Right atrium auricular region (tissue), 2 donors: Measurements from ENCODE around the gene TARP.

Experiments used
- DNase-seq: peaks from one replicate; pipeline ENCODE4 v3.0.0-alpha.2; 2019; ENCODE audit warnings: low spot score
- H3K27ac ChIP-seq, 2 donors: fragments of 200-600 bp; sonication (generic); 1 replicate in 1 of 2; 2 replicates in 1 of 2; pipeline ENCODE4 v1.5.1; 2016 to 2019
- H3K27me3 ChIP-seq, 2 donors: fragments of 200-600 bp; sonication (generic); one replicate each; pipeline versions ENCODE4 v1.5.1 to v1.6.0; 2017 to 2019
- H3K36me3 ChIP-seq: fragments of 200-600 bp; sonication (generic); one replicate; pipeline ENCODE4 v1.5.1; 2016
- H3K4me1 ChIP-seq, 2 donors: fragments of 200-600 bp; sonication (generic); one replicate each; pipeline versions ENCODE4 v1.5.1 to v1.6.0; 2017 to 2019
- H3K4me3 ChIP-seq, 2 donors: fragments of 200-600 bp; sonication (generic); 1 replicate in 1 of 2; 2 replicates in 1 of 2; pipeline ENCODE4 v1.5.1; 2017 to 2019; ENCODE audit warnings: mild to moderate bottlenecking in 1 of 2, moderate library complexity in 1 of 2
- H3K9me3 ChIP-seq, 2 donors: fragments of 200-600 bp; sonication (generic); one replicate each; pipeline ENCODE4 v1.5.1; 2019
- TF ChIP-seq, protein P1 (sequence below), 2 donors: fragments of 200-600 bp; sonication (generic); IDR thresholded peaks; one replicate each; pipeline ENCODE4 v1.5.1; 2019; ENCODE audit warnings: antibody characterized with exemption in 2 of 2

The TARP gene

DNA sequence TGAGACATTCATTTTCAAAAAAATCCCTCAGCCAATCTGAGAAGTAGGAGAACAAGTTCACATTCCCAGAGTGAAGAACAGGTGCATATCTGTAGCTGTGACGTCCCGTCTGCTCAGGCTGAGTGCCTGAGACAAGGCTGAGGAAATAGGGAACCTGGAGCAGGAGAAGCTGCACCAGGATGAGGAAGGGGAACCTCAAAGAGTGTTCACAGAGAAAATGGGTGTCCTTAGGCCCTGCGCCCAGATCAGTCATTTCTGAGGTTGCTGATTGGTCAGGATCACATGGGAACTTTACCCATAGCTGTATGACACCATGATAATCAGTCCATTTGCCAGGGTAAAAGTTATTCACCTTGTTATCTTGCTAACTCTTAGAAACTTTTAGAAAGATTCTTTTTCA lies 34.2 kb upstream of the TARP start:
- TF ChIP-seq, protein P1, sequence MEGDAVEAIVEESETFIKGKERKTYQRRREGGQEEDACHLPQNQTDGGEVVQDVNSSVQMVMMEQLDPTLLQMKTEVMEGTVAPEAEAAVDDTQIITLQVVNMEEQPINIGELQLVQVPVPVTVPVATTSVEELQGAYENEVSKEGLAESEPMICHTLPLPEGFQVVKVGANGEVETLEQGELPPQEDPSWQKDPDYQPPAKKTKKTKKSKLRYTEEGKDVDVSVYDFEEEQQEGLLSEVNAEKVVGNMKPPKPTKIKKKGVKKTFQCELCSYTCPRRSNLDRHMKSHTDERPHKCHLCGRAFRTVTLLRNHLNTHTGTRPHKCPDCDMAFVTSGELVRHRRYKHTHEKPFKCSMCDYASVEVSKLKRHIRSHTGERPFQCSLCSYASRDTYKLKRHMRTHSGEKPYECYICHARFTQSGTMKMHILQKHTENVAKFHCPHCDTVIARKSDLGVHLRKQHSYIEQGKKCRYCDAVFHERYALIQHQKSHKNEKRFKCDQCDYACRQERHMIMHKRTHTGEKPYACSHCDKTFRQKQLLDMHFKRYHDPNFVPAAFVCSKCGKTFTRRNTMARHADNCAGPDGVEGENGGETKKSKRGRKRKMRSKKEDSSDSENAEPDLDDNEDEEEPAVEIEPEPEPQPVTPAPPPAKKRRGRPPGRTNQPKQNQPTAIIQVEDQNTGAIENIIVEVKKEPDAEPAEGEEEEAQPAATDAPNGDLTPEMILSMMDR (IDR thresholded peaks at IDR 0.05): no peak
- no peak overlapping the region for H3K27ac ChIP-seq
- no peak for DNase-seq

DNA sequence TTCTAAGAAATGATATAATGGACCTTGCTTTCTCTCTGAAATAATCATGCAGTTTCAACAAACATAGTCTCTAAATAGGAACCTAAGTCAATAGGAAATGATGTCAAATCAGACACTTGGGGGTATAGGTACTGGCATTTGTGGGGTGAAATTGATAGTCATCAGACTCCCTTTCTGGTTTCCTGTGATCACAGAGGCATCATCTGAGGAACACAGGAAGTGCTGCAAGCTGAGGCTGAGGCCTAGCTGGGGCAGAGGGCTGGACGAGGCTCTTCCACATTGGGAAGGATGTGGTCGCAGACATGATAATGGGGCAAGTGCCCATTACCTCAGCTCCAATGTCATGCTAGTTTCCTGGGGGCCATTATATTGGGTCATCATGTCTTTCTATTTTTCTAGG lies 33.5 kb upstream of the TARP start:
- TF ChIP-seq, protein P1 (IDR thresholded peaks at IDR 0.05): no peak

More for the DNA sequence above, 34.2 kb upstream of the TARP start:
- Histone ChIP-seq H3K9me3 (no peaks in the 10 kb centered on the region), H3K27me3 (no peaks in the 10 kb centered on the region), H3K4me1 (peaks cover 0 to 7% of the 10 kb centered on the region in 2 donors), H3K36me3 (no peaks in the 10 kb centered on the region), H3K4me3 (no peak overlapping the region)

DNA sequence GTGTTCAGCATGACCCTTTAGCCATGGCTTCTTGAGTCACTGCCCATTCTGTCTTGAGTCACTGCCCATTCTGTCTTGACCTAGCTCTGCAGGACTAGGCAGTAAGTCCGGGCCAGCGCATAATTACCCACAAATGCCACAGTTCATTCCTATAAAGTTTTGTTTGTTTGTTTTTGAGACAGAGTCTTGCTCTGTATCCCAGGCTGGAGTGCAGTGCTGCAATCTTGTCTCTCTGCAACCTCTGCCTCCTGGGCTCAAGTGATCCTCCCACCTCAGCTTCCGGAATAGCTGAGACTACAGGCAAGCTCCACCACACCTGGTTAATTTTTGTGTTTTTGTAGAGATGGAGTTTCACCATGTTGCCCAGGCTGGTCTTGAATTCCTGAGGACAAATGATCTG lies 32.7 kb upstream of the TARP start:
- H3K27me3 ChIP-seq: no peaks in the 10 kb centered on the region
- TF ChIP-seq, protein P1 (IDR thresholded peaks at IDR 0.05): no peak
- no peak overlapping the region for H3K4me3 ChIP-seq
- H3K9me3 ChIP-seq: no peaks in the 10 kb centered on the region
- H3K36me3 ChIP-seq: no peaks in the 10 kb centered on the region
- H3K4me1 ChIP-seq: peaks cover 0 to 7% of the 10 kb centered on the region in 2 donors
- no peak for DNase-seq
- H3K27ac ChIP-seq: no peak overlapping the region

More for the DNA sequence above, 33.5 kb upstream of the TARP start:
- Histone ChIP-seq H3K27me3 (no peaks in the 10 kb centered on the region), H3K4me3 (no peak overlapping the region), H3K9me3 (no peaks in the 10 kb centered on the region), H3K27ac (no peak overlapping the region), H3K4me1 (peaks cover 0 to 7% of the 10 kb centered on the region in 2 donors), H3K36me3 (no peaks in the 10 kb centered on the region)
- no peak for DNase-seq

DNA sequence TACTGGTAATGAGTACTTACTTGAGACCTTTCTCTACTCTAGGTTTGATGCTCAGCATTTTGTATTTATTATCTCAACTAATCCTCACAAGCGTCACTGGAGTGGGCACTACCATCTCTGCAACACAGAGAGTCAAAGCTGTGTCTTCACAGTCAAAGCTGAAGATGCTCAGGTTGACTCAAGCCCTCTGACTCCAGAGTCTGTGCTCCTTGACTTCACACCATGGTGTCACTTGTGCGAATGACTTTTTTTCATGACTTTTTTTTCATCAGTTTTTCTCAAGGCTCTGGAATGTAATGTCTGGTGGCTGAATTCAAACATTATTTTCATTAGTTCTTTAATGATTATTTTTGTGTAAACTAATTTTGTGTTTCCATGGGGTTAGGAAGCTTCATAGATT lies 30.4 kb upstream of the TARP start:
- no peaks in the 10 kb centered on the region for H3K27me3 ChIP-seq
- no peak overlapping the region for H3K27ac ChIP-seq
- TF ChIP-seq, protein P1 (IDR thresholded peaks at IDR 0.05): no peak
- no peak overlapping the region for H3K4me3 ChIP-seq
- H3K4me1 ChIP-seq: no peaks in the 10 kb centered on the region
- no peaks in the 10 kb centered on the region for H3K9me3 ChIP-seq
- no peaks in the 10 kb centered on the region for H3K36me3 ChIP-seq
- DNase-seq: no peak

DNA sequence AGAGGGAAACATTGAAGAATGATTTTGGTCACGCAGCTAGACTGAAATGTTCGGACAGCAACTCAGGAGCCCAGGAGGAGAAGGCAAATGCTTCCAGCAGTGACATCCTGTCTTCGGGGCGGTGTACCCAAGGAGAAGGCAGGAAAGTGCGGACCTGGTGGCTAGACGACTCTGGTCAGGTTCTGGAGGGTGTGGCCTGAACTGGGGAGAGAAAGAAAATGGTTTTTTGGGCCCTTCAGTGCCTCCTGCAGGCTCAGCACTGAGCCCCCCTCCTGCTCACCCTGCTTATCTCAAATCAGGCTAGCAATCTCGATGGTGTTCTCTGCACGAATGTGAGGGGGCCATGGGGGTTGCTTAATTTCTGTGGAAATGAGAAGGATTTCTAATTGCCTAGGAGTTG lies 26.7 kb upstream of the TARP start:
- Histone ChIP-seq H3K27me3 (no peaks in the 10 kb centered on the region), H3K9me3 (no peaks in the 10 kb centered on the region), H3K4me3 (no peak overlapping the region), H3K36me3 (no peaks in the 10 kb centered on the region), H3K4me1 (no peaks in the 10 kb centered on the region), H3K27ac (no peak overlapping the region)
- TF ChIP-seq, protein P1 (IDR thresholded peaks at IDR 0.05): no peak
- no peak for DNase-seq

DNA sequence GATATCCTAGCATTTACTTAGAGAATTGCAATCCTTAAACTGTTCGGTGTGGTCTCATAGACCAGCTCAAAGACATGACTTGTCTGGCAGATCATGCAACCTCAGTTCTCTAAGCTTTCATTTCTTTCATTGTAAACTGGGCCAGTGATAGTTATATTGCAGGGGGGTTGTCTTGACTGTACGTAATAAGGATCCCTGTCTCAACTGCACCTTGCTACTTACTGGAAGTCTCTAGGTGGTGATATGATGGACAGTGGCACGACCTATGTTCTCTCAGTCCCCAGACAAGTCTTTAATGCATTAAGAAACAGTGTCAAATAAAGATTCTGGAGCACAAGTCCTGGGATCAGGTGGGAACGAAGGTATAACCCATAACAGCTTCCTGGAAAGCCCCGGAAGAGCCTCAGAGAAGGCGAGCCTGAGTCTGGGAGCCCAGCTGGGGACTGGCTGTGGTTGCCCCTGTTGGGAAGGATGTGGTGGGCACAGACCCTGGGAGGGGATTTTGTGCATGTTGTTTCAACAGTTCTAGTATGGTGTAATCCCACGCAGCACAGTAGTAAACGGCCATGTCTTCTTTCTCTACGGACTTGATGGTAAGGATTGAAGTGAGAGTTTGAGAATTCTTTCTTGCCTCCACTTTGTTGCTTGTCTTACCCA lies 26.0 kb upstream of the TARP start:
- H3K27ac ChIP-seq: no peak overlapping the region
- DNase-seq: no peak
- no peaks in the 10 kb centered on the region for H3K9me3 ChIP-seq
- H3K4me1 ChIP-seq: no peaks in the 10 kb centered on the region
- H3K36me3 ChIP-seq: no peaks in the 10 kb centered on the region
- TF ChIP-seq, protein P1 (IDR thresholded peaks at IDR 0.05): no peak
- H3K27me3 ChIP-seq: no peaks in the 10 kb centered on the region
- H3K4me3 ChIP-seq: no peak overlapping the region
